Trophoblast cell (in vitro differentiated cells and primary cell): Measurements from ENCODE around the gene FGF2.

Experiments used
- DNase-seq, 2 donors: peaks; one replicate each; pipeline ENCODE4 v3.0.0-alpha.2; 2016
- H2AFZ ChIP-seq: 2 replicates; pipeline ENCODE4 v1.6.1; 2013; ENCODE audit warnings: low read length, moderate library complexity, mild to moderate bottlenecking; ENCODE audit not compliant: insufficient read depth, poor library complexity
- H2AK5ac ChIP-seq: 2 replicates; pipeline ENCODE4 v1.6.1; 2013; ENCODE audit warnings: mild to moderate bottlenecking, low read length
- H2BK120ac ChIP-seq: 2 replicates; pipeline ENCODE4 v1.6.1; 2013; ENCODE audit warnings: low read length, mild to moderate bottlenecking, moderate library complexity; ENCODE audit not compliant: insufficient read depth, poor library complexity
- H2BK12ac ChIP-seq: 2 replicates; pipeline ENCODE4 v1.6.1; 2013; ENCODE audit warnings: mild to moderate bottlenecking, low read length, moderate library complexity
- H2BK5ac ChIP-seq: 2 replicates; pipeline ENCODE4 v1.6.1; 2013; ENCODE audit warnings: low read length, low read depth, moderate library complexity, mild to moderate bottlenecking; ENCODE audit not compliant: poor library complexity
- H3K14ac ChIP-seq: 2 replicates; pipeline ENCODE4 v1.6.1; 2013; ENCODE audit warnings: mild to moderate bottlenecking, low read length
- H3K18ac ChIP-seq: 2 replicates; pipeline ENCODE4 v1.6.1; 2013; ENCODE audit warnings: mild to moderate bottlenecking, low read length
- H3K23ac ChIP-seq: 2 replicates; pipeline ENCODE4 v1.6.1; 2013; ENCODE audit warnings: low read length
- H3K27ac ChIP-seq: 2 replicates; pipeline ENCODE4 v1.5.1; 2013; ENCODE audit warnings: low read depth, mild to moderate bottlenecking, inconsistent platforms, low read length, moderate library complexity
- H3K27me3 ChIP-seq: 2 replicates; pipeline ENCODE4 v1.6.1; 2013; ENCODE audit warnings: inconsistent platforms, mild to moderate bottlenecking, low read length, moderate library complexity; ENCODE audit not compliant: insufficient read depth
- H3K36me3 ChIP-seq, 2 experiments: 1 replicate in 1 of 2; 2 replicates in 1 of 2; pipeline ENCODE4 v1.6.1; 2013; ENCODE audit warnings: low read length in 2 of 2, mild to moderate bottlenecking in 2 of 2, moderate library complexity in 1 of 2; ENCODE audit not compliant: insufficient read depth in 2 of 2, control insufficient read depth in 1 of 2
- H3K4ac ChIP-seq: 2 replicates; pipeline ENCODE4 v1.6.1; 2013; ENCODE audit warnings: low read depth, mild to moderate bottlenecking, low read length, moderate library complexity
- H3K4me1 ChIP-seq, 2 experiments: 1 replicate in 1 of 2; 2 replicates in 1 of 2; pipeline ENCODE4 v1.6.1; 2013; ENCODE audit warnings: low read length in 2 of 2, mild to moderate bottlenecking in 2 of 2, moderate library complexity in 1 of 2; ENCODE audit not compliant: insufficient read depth in 2 of 2, control insufficient read depth in 1 of 2
- H3K4me2 ChIP-seq: 2 replicates; pipeline ENCODE4 v1.6.1; 2013; ENCODE audit warnings: inconsistent platforms, mild to moderate bottlenecking, low read length, moderate library complexity
- H3K4me3 ChIP-seq: 2 replicates; pipeline ENCODE4 v1.5.1; 2013; ENCODE audit warnings: mild to moderate bottlenecking, low read depth, low read length, inconsistent platforms
- H3K79me1 ChIP-seq: one replicate; pipeline ENCODE4 v1.6.1; 2013; ENCODE audit warnings: low read length
- H3K79me2 ChIP-seq: 2 replicates; pipeline ENCODE4 v1.6.1; 2013; ENCODE audit warnings: low read length, mild to moderate bottlenecking; ENCODE audit not compliant: control insufficient read depth, insufficient read depth, poor library complexity
- H3K9ac ChIP-seq: 2 replicates; pipeline ENCODE4 v1.6.1; 2013; ENCODE audit warnings: mild to moderate bottlenecking, low read length
- H3K9me3 ChIP-seq: 2 replicates; pipeline ENCODE4 v1.6.1; 2013; ENCODE audit warnings: low read depth, mild to moderate bottlenecking, control low read depth, inconsistent platforms, low read length; ENCODE audit not compliant: insufficient read depth
- H4K12ac ChIP-seq: 2 replicates; pipeline ENCODE4 v1.6.1; 2013; ENCODE audit warnings: low read depth, mild to moderate bottlenecking, low read length, moderate library complexity
- H4K8ac ChIP-seq: 2 replicates; pipeline ENCODE4 v1.6.1; 2013; ENCODE audit warnings: low read depth, mild to moderate bottlenecking, low read length, moderate library complexity
- H4K91ac ChIP-seq: one replicate; pipeline ENCODE4 v1.6.1; 2013; ENCODE audit warnings: low read depth, mild to moderate bottlenecking, low read length, moderate library complexity
- WGBS: extraction: QIAGEN DNeasy Blood & Tissue Kit; methylation state at CpG from one replicate; pipeline ENCODE4 v1.1.7; 2013; ENCODE audit warnings: missing lambda C conversion rate; ENCODE audit not compliant: insufficient read length, insufficient coverage; ENCODE audit errors: extremely low coverage; 5-methylcytosine and 5-hydroxymethylcytosine counted together

Gene FGF2

GRCh38 chr4:122857160-122857559 lies 30.5 kb downstream of the FGF2 start:
- Histone ChIP-seq H3K9ac (no peak overlapping the region), H2BK12ac (no peak overlapping the region), H2BK5ac (no peak overlapping the region), H4K8ac (no peak overlapping the region), H3K4me3 (no peak overlapping the region), H3K27me3 (no peaks in the 10 kb centered on the region), H3K18ac (no peak overlapping the region), H3K79me2 (no peaks in the 10 kb centered on the region), H3K9me3 (no peaks in the 10 kb centered on the region), H3K79me1 (no peaks in the 10 kb centered on the region), H2AFZ (no peak overlapping the region), H4K91ac (no peak overlapping the region), H3K4ac (no peak overlapping the region), H3K27ac (no peak overlapping the region), H3K14ac (no peak overlapping the region), H2BK120ac (no peak overlapping the region), H4K12ac (no peak overlapping the region), H3K4me2 (no peak overlapping the region), H3K36me3 (no peaks in the 10 kb centered on the region), H3K4me1 (no peaks in the 10 kb centered on the region), H3K23ac (no peak overlapping the region), H2AK5ac (no peak overlapping the region)
- DNase-seq: no peak
- no CpG with 5 or more reads among the region's 2 CpGs for WGBS

DNA sequence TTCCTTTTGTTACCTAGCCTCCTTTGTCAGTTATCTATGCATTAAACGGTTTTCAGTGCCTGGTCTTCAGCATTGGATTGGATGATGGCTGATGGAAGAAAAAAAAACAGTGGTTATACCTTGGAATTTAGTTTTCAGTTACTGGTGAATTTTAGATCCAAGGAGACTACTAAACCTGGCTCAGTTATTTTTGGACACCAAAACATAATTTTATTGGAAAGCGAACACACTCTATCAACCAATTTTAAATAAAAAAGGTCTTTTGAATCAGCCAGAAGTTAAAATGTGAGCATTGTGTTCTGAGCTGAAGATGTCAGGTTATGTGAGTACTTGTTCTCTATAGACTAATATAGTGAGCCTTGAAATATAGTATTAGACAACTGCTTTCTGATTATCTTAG lies 32.1 kb downstream of the FGF2 start:
- DNase-seq: no peak
- WGBS: no CpG with 5 or more reads among the region's 2 CpGs
- H3K36me3 ChIP-seq: no peaks in the 10 kb centered on the region

DNA sequence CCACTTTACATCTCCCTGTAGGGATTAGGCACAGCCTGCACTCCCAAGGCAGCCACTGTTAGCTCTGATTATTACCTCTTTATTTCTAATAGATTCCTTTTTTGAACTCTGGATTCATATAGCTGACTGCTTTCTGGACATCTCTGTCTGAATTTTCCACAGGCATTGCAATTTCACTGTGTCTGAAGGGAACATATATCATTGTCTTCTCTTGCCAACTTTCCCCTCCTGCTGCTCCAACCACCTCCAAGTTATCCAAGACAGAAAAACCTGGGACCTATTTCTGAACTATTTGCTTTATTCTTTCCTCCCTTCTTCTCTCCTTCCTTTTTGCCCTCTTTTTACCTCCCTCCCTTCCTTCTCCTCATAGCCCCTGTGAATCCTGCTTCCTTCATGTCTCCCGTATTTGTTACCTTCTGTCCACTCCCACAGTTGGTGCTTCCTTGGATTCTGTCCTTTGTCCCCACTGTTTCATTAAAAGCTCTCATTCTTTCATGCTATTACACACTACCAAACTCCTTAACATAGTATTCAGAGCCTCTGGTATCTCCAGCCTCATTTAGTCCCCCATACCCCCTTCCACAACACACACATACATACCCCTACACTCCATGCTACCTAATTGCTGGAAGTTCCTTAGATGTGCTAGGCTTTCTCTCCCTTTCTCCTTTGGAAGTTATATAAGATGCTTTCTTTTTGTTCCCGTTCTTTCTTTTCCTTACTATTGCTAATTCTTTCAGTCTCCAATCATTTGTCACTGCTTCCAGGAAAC lies 34.7 kb downstream of the FGF2 start:
- Histone ChIP-seq H3K79me1 (no peaks in the 10 kb centered on the region), H3K4me1 (no peaks in the 10 kb centered on the region), H3K4ac (no peak overlapping the region), H2BK12ac (no peak overlapping the region), H3K4me3 (no peak overlapping the region), H3K9me3 (no peaks in the 10 kb centered on the region), H3K27ac (no peak overlapping the region), H4K12ac (no peak overlapping the region), H3K18ac (no peak overlapping the region), H3K23ac (no peak overlapping the region), H3K4me2 (no peak overlapping the region), H3K79me2 (no peaks in the 10 kb centered on the region), H3K14ac (no peak overlapping the region), H4K8ac (no peak overlapping the region), H4K91ac (no peak overlapping the region), H3K36me3 (no peaks in the 10 kb centered on the region), H2AFZ (no peak overlapping the region), H3K27me3 (no peaks in the 10 kb centered on the region), H3K9ac (no peak overlapping the region), H2AK5ac (no peak overlapping the region), H2BK120ac (no peak overlapping the region), H2BK5ac (no peak overlapping the region)
- no CpG with 5 or more reads among the region's 2 CpGs for WGBS
- no peak for DNase-seq

More for the DNA sequence above, 32.1 kb downstream of the FGF2 start:
- Histone ChIP-seq H3K23ac (no peak overlapping the region), H2BK5ac (no peak overlapping the region), H3K27me3 (no peaks in the 10 kb centered on the region), H4K91ac (no peak overlapping the region), H3K27ac (no peak overlapping the region), H4K8ac (no peak overlapping the region), H3K79me1 (no peaks in the 10 kb centered on the region), H3K14ac (no peak overlapping the region), H3K4me3 (no peak overlapping the region), H3K9ac (no peak overlapping the region), H2AFZ (no peak overlapping the region), H2AK5ac (no peak overlapping the region), H3K79me2 (no peaks in the 10 kb centered on the region), H3K9me3 (no peaks in the 10 kb centered on the region), H4K12ac (no peak overlapping the region), H3K4ac (no peak overlapping the region), H3K4me2 (no peak overlapping the region), H2BK120ac (no peak overlapping the region), H2BK12ac (no peak overlapping the region), H3K18ac (no peak overlapping the region), H3K4me1 (no peaks in the 10 kb centered on the region)

GRCh38 chr4:122863639-122864038 lies 37.0 kb downstream of the FGF2 start:
- no peaks in the 10 kb centered on the region for H3K4me1 ChIP-seq
- H3K27me3 ChIP-seq: no peaks in the 10 kb centered on the region
- H3K9me3 ChIP-seq: no peaks in the 10 kb centered on the region
- H4K91ac ChIP-seq: no peak overlapping the region
- H2AK5ac ChIP-seq: no peak overlapping the region
- WGBS: no CpG with 5 or more reads among the region's 1 CpG
- no peak overlapping the region for H2BK5ac ChIP-seq
- no peaks in the 10 kb centered on the region for H3K36me3 ChIP-seq
- no peak overlapping the region for H3K14ac ChIP-seq
- no peak overlapping the region for H2BK120ac ChIP-seq
- no peak overlapping the region for H3K18ac ChIP-seq
- H3K23ac ChIP-seq: no peak overlapping the region
- no peak for DNase-seq
- no peak overlapping the region for H3K9ac ChIP-seq
- H3K4me3 ChIP-seq: no peak overlapping the region
- no peak overlapping the region for H2AFZ ChIP-seq
- H3K4me2 ChIP-seq: no peak overlapping the region
- no peak overlapping the region for H4K12ac ChIP-seq
- no peak overlapping the region for H2BK12ac ChIP-seq
- H3K79me2 ChIP-seq: no peaks in the 10 kb centered on the region
- H3K79me1 ChIP-seq: no peaks in the 10 kb centered on the region
- H4K8ac ChIP-seq: no peak overlapping the region
- no peak overlapping the region for H3K27ac ChIP-seq
- H3K4ac ChIP-seq: no peak overlapping the region
